Measurements from ENCODE around the gene RHBG.

The RHBG gene

GRCh38 chr1:156423422-156424352, 54.7 kb downstream of the RHBG start:
- H3K27me3 Mint-ChIP-seq = peaks cover 54 to 79% of the 10 kb centered on the region in 2 donors
- H3K36me3 Mint-ChIP-seq (ENCODE audit: insufficient read depth) = peaks cover 11% of the 10 kb centered on the region
- no peak for DNase-seq
- no peak overlapping the region for H3K4me3 Mint-ChIP-seq
- H3K27ac Mint-ChIP-seq = no peak overlapping the region
- peaks cover 15 to 23% of the 10 kb centered on the region in 2 donors for H3K4me1 Mint-ChIP-seq (ENCODE audit: low read depth in 2 of 2)
- no peak for ATAC-seq (replicated peaks)
- no peaks in the 10 kb centered on the region for H3K9me3 Mint-ChIP-seq

GRCh38 chr1:156424806-156425432, 55.9 kb downstream of the RHBG start:
- H3K36me3 Mint-ChIP-seq (ENCODE audit: insufficient read depth) = peaks cover 13% of the 10 kb centered on the region
- ATAC-seq (replicated peaks) (no peak), DNase-seq (no peak)
- no peak overlapping the region for H3K4me3 Mint-ChIP-seq
- H3K27ac Mint-ChIP-seq = no peak overlapping the region
- no peaks in the 10 kb centered on the region for H3K9me3 Mint-ChIP-seq
- H3K27me3 Mint-ChIP-seq = peaks cover 66 to 87% of the 10 kb centered on the region in 2 donors
- peaks cover 11 to 18% of the 10 kb centered on the region in 2 donors for H3K4me1 Mint-ChIP-seq (ENCODE audit: low read depth in 2 of 2)

- Mint-ChIP-seq H3K27me3 (peaks cover 67 to 87% of the 10 kb centered on the region in 2 donors), H3K4me1 (ENCODE audit: low read depth in 2 of 2) (peaks cover 2 to 8% of the 10 kb centered on the region in 2 donors), H3K9me3 (no peaks in the 10 kb centered on the region), H3K4me3 (no peak overlapping the region), H3K36me3 (ENCODE audit: insufficient read depth) (peaks cover 13% of the 10 kb centered on the region), H3K27ac (no peak overlapping the region)
- ATAC-seq (replicated peaks) (no peak), DNase-seq (no peak)
Observed at GRCh38 chr1:156425943-156426342, 56.9 kb downstream of the RHBG start.

GRCh38 chr1:156427957-156428356, 58.9 kb downstream of the RHBG start:
- no peaks in the 10 kb centered on the region for H3K9me3 Mint-ChIP-seq
- peaks cover 7% of the 10 kb centered on the region for H3K36me3 Mint-ChIP-seq (ENCODE audit: insufficient read depth)
- H3K27me3 Mint-ChIP-seq = peaks cover 79 to 93% of the 10 kb centered on the region in 2 donors
- DNase-seq (no peak), ATAC-seq (replicated peaks) (no peak)
- H3K27ac Mint-ChIP-seq = no peak overlapping the region
- H3K4me3 Mint-ChIP-seq = no peak overlapping the region
- peaks cover 0 to 6% of the 10 kb centered on the region in 2 donors for H3K4me1 Mint-ChIP-seq (ENCODE audit: low read depth in 2 of 2)

GRCh38 chr1:156428746-156429288, 59.8 kb downstream of the RHBG start:
- Mint-ChIP-seq H3K9me3 (no peaks in the 10 kb centered on the region), H3K4me1 (ENCODE audit: low read depth in 2 of 2) (peaks cover 0 to 8% of the 10 kb centered on the region in 2 donors), H3K36me3 (ENCODE audit: insufficient read depth) (peaks cover 7% of the 10 kb centered on the region), H3K27ac (no peak overlapping the region), H3K27me3 (peaks cover 82 to 93% of the 10 kb centered on the region in 2 donors), H3K4me3 (no peak overlapping the region)
- DNase-seq (no peak), ATAC-seq (replicated peaks) (no peak)

GRCh38 chr1:156429313-156430060, 60.5 kb downstream of the RHBG start:
- peaks cover 7% of the 10 kb centered on the region for H3K36me3 Mint-ChIP-seq (ENCODE audit: insufficient read depth)
- peaks cover 85 to 93% of the 10 kb centered on the region in 2 donors for H3K27me3 Mint-ChIP-seq
- no peak overlapping the region for H3K4me3 Mint-ChIP-seq
- ATAC-seq (replicated peaks) (no peak), DNase-seq (no peak)
- H3K9me3 Mint-ChIP-seq = no peaks in the 10 kb centered on the region
- peaks cover 0 to 8% of the 10 kb centered on the region in 2 donors for H3K4me1 Mint-ChIP-seq (ENCODE audit: low read depth in 2 of 2)
- no peak overlapping the region for H3K27ac Mint-ChIP-seq

GRCh38 chr1:156430303-156430702, 61.3 kb downstream of the RHBG start:
- Mint-ChIP-seq H3K27ac (no peak overlapping the region), H3K36me3 (ENCODE audit: insufficient read depth) (peaks cover 7% of the 10 kb centered on the region), H3K9me3 (no peaks in the 10 kb centered on the region), H3K27me3 (peaks cover 93 to 94% of the 10 kb centered on the region in 2 donors), H3K4me1 (ENCODE audit: low read depth in 2 of 2) (peaks cover 4 to 12% of the 10 kb centered on the region in 2 donors), H3K4me3 (no peak overlapping the region)
- ATAC-seq (replicated peaks) = no peak
- DNase-seq = no peak

GRCh38 chr1:156430866-156431265, 61.9 kb downstream of the RHBG start:
- no peak for ATAC-seq (replicated peaks)
- H3K27me3 Mint-ChIP-seq = peaks cover 99 to 100% of the 10 kb centered on the region in 2 donors
- peaks cover 8 to 17% of the 10 kb centered on the region in 2 donors for H3K4me1 Mint-ChIP-seq (ENCODE audit: low read depth in 2 of 2)
- no peak overlapping the region for H3K4me3 Mint-ChIP-seq
- no peak overlapping the region for H3K27ac Mint-ChIP-seq
- no peaks in the 10 kb centered on the region for H3K9me3 Mint-ChIP-seq
- peaks cover 7% of the 10 kb centered on the region for H3K36me3 Mint-ChIP-seq (ENCODE audit: insufficient read depth)
- DNase-seq = no peak

GRCh38 chr1:156431366-156431765, 62.4 kb downstream of the RHBG start:
- no peaks in the 10 kb centered on the region for H3K9me3 Mint-ChIP-seq
- no peak overlapping the region for H3K4me3 Mint-ChIP-seq
- DNase-seq (no peak), ATAC-seq (replicated peaks) (no peak)
- peaks cover 7% of the 10 kb centered on the region for H3K36me3 Mint-ChIP-seq (ENCODE audit: insufficient read depth)
- no peak overlapping the region for H3K27ac Mint-ChIP-seq
- H3K4me1 Mint-ChIP-seq (ENCODE audit: low read depth in 2 of 2) = peaks cover 11 to 19% of the 10 kb centered on the region in 2 donors
- peaks cover 98 to 100% of the 10 kb centered on the region in 2 donors for H3K27me3 Mint-ChIP-seq

GRCh38 chr1:156431769-156432668, 63.0 kb downstream of the RHBG start:
- Mint-ChIP-seq H3K4me3 (no peak overlapping the region), H3K4me1 (ENCODE audit: low read depth in 2 of 2) (peaks cover 15 to 22% of the 10 kb centered on the region in 2 donors), H3K27me3 (peaks cover 98 to 100% of the 10 kb centered on the region in 2 donors), H3K27ac (no peak overlapping the region), H3K9me3 (no peaks in the 10 kb centered on the region), H3K36me3 (ENCODE audit: insufficient read depth) (peaks cover 7% of the 10 kb centered on the region)
- ATAC-seq (replicated peaks) (no peak), DNase-seq (no peak)

GRCh38 chr1:156432669-156433018, 63.6 kb downstream of the RHBG start:
- H3K4me3 Mint-ChIP-seq = no peak overlapping the region
- ATAC-seq (replicated peaks) (no peak), DNase-seq (no peak)
- peaks cover 98 to 100% of the 10 kb centered on the region in 2 donors for H3K27me3 Mint-ChIP-seq
- H3K4me1 Mint-ChIP-seq (ENCODE audit: low read depth in 2 of 2) = peaks cover 15 to 25% of the 10 kb centered on the region in 2 donors
- no peaks in the 10 kb centered on the region for H3K9me3 Mint-ChIP-seq
- no peak overlapping the region for H3K27ac Mint-ChIP-seq
- H3K36me3 Mint-ChIP-seq (ENCODE audit: insufficient read depth) = peaks cover 7% of the 10 kb centered on the region

GRCh38 chr1:156433032-156433431, 64.0 kb downstream of the RHBG start:
- Mint-ChIP-seq H3K27me3 (peaks cover 98 to 100% of the 10 kb centered on the region in 2 donors), H3K9me3 (no peaks in the 10 kb centered on the region), H3K27ac (no peak overlapping the region), H3K4me1 (ENCODE audit: low read depth in 2 of 2) (peaks cover 15 to 26% of the 10 kb centered on the region in 2 donors), H3K36me3 (ENCODE audit: insufficient read depth) (peaks cover 7% of the 10 kb centered on the region), H3K4me3 (no peak overlapping the region)
- ATAC-seq (replicated peaks) (no peak), DNase-seq (no peak)

Data from effector memory CD8-positive, alpha-beta T cell (primary cell).